Activated CD8-positive, alpha-beta T cell treated with anti-CD3 and anti-CD28 coated beads for 36 hours (primary cell): ENCODE measurements around the gene ARHGAP4. TPM values are rescaled to one million over a fixed set of nuclear protein-coding genes. Genes with fewer than 3 reads are reported as not detected.

Experiments used
- ATAC-seq: fragments of 200-7000 bp; cut with Tn5 transposase; one replicate; pipeline ENCODE4 v1.10.0; 2021; ENCODE audit warnings: mild to moderate bottlenecking, moderate library complexity
- CTCF ChIA-PET: fragments of 350-600 bp; sonication (Branson Sonifier 250); formaldehyde crosslinking; loops from one replicate; lab custom pipeline; 2021; ENCODE audit warnings: antibody characterized with exemption; lab: Charles Lee
- POLR2A ChIA-PET: fragments of 350-600 bp; sonication (Branson Sonifier 250); formaldehyde crosslinking; loops from one replicate; lab custom pipeline; 2021; ENCODE audit warnings: antibody characterized with exemption; lab: Charles Lee
- DNase-seq: peaks from one replicate; pipeline ENCODE4 v3.0.0-alpha.2; 2020
- H3K27ac Mint-ChIP-seq: one replicate; pipeline ENCODE4 v1.8.0; 2021; ENCODE audit warnings: mild to moderate bottlenecking, mixed read lengths
- H3K27me3 Mint-ChIP-seq: one replicate; pipeline ENCODE4 v1.8.0; 2021; ENCODE audit warnings: mixed read lengths
- H3K36me3 Mint-ChIP-seq: one replicate; pipeline ENCODE4 v1.8.0; 2021; ENCODE audit warnings: low read depth, mixed read lengths
- H3K4me1 Mint-ChIP-seq: one replicate; pipeline ENCODE4 v1.8.0; 2021; ENCODE audit warnings: low read depth, mixed read lengths
- H3K4me3 Mint-ChIP-seq: one replicate; pipeline ENCODE4 v1.8.0; 2021; ENCODE audit warnings: mild to moderate bottlenecking, moderate library complexity, mixed read lengths
- H3K9me3 Mint-ChIP-seq: one replicate; pipeline ENCODE4 v1.8.0; 2021; ENCODE audit warnings: mixed read lengths
- intact Hi-C: fragments of 100-400 bp; cut with micrococcal nuclease; formaldehyde crosslinking; loops from one replicate; pipeline ENCODE4 v1.10.0; 2022
- total RNA-seq, 2 experiments: library from RNA; stranded (reverse); gene quantifications; one replicate each; pipeline ENCODE4 v1.2.3, GENCODE V29; 2021
- TF ChIP-seq, protein P1 (sequence below): fragments of 200-600 bp; IDR thresholded peaks from one replicate; pipeline ENCODE4 v1.8.0; 2022; ENCODE audit warnings: antibody characterized with exemption, mild to moderate bottlenecking

ARHGAP4 gene
- total RNA-seq, 2 experiments from 2014 or later = 128 to 130 TPM

DNA sequence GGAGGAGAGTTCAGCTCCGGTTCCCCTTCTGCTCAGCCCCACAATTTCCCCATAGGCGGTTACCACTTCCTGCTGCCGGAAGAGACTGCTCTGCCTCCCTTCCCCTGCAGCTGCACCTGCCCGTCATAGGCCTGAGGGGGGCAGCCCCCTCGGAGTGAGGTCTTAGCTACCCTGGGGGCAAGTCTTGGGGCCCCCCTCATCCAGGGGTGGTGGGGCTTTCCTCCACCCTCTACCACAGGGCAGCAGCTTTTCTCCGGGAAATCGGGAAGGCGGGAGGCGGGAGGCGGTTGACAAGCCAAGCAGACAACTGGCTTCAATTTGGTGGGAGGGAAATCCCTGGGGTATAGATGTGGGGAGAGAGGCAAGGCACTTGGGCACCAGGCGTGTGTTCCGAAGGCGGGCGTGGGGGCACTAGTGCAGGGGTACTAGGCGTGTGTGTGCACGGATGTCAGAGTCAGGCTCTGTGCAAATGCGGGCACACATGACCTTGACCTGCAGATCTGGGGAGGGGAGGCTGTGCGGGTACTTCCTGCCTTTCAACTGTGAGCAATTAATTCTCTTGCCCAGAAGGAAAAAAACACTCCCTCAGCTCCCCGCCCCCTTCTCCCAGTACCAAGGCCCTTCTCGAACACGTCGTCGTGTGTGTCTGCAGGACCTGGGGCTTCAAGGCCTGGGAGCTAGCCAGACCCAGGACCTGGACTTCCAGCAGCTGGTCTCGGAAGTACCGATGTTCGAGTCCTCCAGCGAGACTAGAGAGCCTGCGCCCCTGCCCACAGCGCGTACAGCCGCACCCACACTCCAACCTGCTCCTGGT is 1.0 kb upstream of the ARHGAP4 start:
- DNase-seq (peak; percentile 84), ATAC-seq (peak; percentile 47)
- H3K9me3 Mint-ChIP-seq = no peaks in the 10 kb centered on the region
- H3K36me3 Mint-ChIP-seq = peaks cover 46% of the 10 kb centered on the region
- ChIA-PET POLR2A (interaction anchor here (0.6 to 9.8 kb wide), 10 partner anchors 9 to 164 kb away, joined by 3 to 130 read pairs (median 4); partner anchors contain the start of genes HCFC1, RENBP and TMEM187), CTCF (interaction anchor here (0.7 to 11.9 kb wide), 7 partner anchors 13 to 198 kb away, joined by 3 to 136 read pairs (median 4); partner anchors contain the start of genes HCFC1 and RENBP)
- peak overlapping the region; percentile 99 for H3K27ac Mint-ChIP-seq
- intact Hi-C loops = loop anchor here (10.0 kb wide), 1 partner anchor 162 kb away; the partner anchor contains the start of gene PLXNB3
- TF ChIP-seq, protein P1, sequence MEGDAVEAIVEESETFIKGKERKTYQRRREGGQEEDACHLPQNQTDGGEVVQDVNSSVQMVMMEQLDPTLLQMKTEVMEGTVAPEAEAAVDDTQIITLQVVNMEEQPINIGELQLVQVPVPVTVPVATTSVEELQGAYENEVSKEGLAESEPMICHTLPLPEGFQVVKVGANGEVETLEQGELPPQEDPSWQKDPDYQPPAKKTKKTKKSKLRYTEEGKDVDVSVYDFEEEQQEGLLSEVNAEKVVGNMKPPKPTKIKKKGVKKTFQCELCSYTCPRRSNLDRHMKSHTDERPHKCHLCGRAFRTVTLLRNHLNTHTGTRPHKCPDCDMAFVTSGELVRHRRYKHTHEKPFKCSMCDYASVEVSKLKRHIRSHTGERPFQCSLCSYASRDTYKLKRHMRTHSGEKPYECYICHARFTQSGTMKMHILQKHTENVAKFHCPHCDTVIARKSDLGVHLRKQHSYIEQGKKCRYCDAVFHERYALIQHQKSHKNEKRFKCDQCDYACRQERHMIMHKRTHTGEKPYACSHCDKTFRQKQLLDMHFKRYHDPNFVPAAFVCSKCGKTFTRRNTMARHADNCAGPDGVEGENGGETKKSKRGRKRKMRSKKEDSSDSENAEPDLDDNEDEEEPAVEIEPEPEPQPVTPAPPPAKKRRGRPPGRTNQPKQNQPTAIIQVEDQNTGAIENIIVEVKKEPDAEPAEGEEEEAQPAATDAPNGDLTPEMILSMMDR = no peak
- H3K4me3 Mint-ChIP-seq = peak overlapping the region; percentile 88
- H3K27me3 Mint-ChIP-seq = no peaks in the 10 kb centered on the region
- H3K4me1 Mint-ChIP-seq = peaks cover 32% of the 10 kb centered on the region

DNA sequence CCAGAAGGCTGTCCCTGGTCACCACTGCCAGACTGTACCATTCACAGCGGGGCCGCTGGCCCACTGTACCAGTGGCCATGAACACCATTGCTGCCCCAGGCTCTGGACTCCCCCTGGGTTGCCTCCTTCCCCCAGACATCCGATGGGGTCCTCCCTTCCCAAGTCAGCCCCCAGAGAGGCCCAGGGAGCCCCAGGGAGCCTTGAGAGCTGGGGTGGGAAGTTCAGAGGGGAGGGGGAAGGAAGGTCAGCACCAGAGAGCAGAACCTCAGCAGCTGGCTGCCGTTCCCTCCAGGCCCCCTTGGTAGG is 441 bp upstream of the ARHGAP4 start:
- Mint-ChIP-seq H3K4me1 (peaks cover 31% of the 10 kb centered on the region), H3K36me3 (peaks cover 42% of the 10 kb centered on the region), H3K9me3 (no peaks in the 10 kb centered on the region), H3K27ac (peak overlapping the region; percentile 99), H3K27me3 (no peaks in the 10 kb centered on the region), H3K4me3 (peak overlapping the region; percentile 88)
- POLR2A ChIA-PET = interaction anchor here (0.6 to 9.8 kb wide), 13 partner anchors 9 to 169 kb away, joined by 3 to 130 read pairs (median 4); partner anchors contain the start of genes HCFC1, IRAK1, PLXNB3 and RENBP
- CTCF ChIA-PET = interaction anchor here (0.7 to 11.9 kb wide), 6 partner anchors 12 to 45 kb away, joined by 3 to 136 read pairs (median 8); partner anchors contain the start of genes HCFC1 and RENBP
- intact Hi-C loops = loop anchor here (10.0 kb wide), 1 partner anchor 162 kb away; the partner anchor contains the start of gene PLXNB3
- DNase-seq (no peak), ATAC-seq (peak; percentile 9)
- TF ChIP-seq, protein P1 = no peak

DNA sequence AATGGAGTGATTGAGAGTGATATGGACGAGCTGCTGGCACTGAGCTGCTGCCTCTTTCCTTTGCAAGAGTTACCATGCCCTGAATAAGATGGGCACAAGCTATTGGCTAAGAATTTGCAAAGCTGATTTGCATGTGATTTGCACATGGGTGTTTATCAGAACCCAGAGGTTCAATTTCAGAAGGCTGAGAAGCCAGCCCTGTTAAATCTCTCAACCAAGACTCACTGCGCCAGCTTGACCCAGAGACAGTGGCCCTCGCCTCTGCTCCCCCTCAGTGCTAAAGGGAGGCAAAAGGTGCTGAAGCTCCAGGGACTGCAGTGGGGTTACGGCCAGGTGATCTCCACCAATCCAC is 701 bp downstream of the ARHGAP4 start:
- intact Hi-C loops = loop anchor here (10.0 kb wide), 1 partner anchor 161 kb away; the partner anchor contains the start of gene PLXNB3
- DNase-seq = no peak
- no peak for ATAC-seq
- no peaks in the 10 kb centered on the region for H3K9me3 Mint-ChIP-seq
- ChIA-PET CTCF (interaction anchor here (0.7 to 11.9 kb wide), 8 partner anchors 13 to 131 kb away, joined by 3 to 136 read pairs (median 4); partner anchors contain the start of genes IDH3G, RENBP and SSR4), POLR2A (interaction anchor here (0.6 to 9.8 kb wide), 17 partner anchors 9 to 170 kb away, joined by 3 to 130 read pairs (median 6); partner anchors contain the start of genes HCFC1, IDH3G, IRAK1 and NAA10)
- H3K27me3 Mint-ChIP-seq = no peaks in the 10 kb centered on the region
- H3K27ac Mint-ChIP-seq = peak overlapping the region; percentile 97
- peaks cover 19% of the 10 kb centered on the region for H3K4me1 Mint-ChIP-seq
- H3K36me3 Mint-ChIP-seq = peaks cover 39% of the 10 kb centered on the region
- H3K4me3 Mint-ChIP-seq = peak overlapping the region; percentile 90
- TF ChIP-seq, protein P1 = no peak

DNA sequence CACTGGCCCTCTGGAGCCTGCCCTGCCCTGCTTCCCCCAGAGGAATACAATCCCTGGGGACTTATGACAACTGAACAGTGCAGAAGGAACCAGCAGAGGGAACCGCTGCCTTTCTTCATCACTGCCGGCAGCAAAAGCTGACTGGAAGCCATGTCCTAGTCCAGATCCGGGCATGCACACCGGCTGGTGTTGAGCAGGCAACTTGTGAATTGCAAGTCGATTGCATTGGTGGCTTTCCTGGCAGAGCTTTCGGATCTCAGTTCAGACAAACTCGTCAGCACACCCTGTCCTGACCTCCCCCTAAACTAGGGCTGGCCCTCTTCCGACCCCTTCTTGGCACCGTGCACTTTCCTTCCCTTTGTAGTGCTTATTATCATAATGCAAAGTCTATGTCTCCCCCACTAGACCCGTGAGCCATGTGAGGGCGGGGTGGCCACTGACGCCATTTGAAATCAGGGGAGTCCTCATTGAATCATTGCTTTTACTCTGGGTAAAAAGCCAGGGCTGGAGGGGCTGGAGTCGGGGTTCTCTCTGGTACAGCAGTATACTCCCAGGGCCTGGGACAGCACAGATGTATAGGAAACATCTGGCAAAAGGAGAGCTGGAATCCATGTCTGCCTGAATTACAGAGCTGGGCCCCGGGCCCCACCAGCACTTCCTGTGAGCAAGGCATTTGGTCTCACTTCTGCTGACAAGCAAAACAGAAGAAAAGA is 1.8 kb downstream of the ARHGAP4 start:
- H3K4me3 Mint-ChIP-seq = peak overlapping the region; percentile 90
- peaks cover 18% of the 10 kb centered on the region for H3K4me1 Mint-ChIP-seq
- ATAC-seq (no peak), DNase-seq (peak; percentile 61)
- peak overlapping the region; percentile 97 for H3K27ac Mint-ChIP-seq
- peaks cover 43% of the 10 kb centered on the region for H3K36me3 Mint-ChIP-seq
- intact Hi-C loops = loop anchor here (10.0 kb wide), 1 partner anchor 160 kb away; the partner anchor contains the start of gene PLXNB3
- CTCF ChIA-PET = interaction anchor here (0.7 to 11.9 kb wide), 11 partner anchors 11 to 160 kb away, joined by 3 to 136 read pairs (median 4); partner anchors contain the start of genes IRAK1, PLXNB3 and RENBP
- H3K9me3 Mint-ChIP-seq = no peaks in the 10 kb centered on the region
- TF ChIP-seq, protein P1 = no peak
- H3K27me3 Mint-ChIP-seq = no peaks in the 10 kb centered on the region
- POLR2A ChIA-PET = interaction anchor here (0.8 to 9.8 kb wide), 10 partner anchors 10 to 130 kb away, joined by 3 to 130 read pairs (median 10); partner anchors contain the start of genes HCFC1, IDH3G, IRAK1 and NAA10
